LNCaP clone FGC (cell line): ENCODE measurements around the gene UCMA.

Experiments used
- DNase-seq: peaks from one replicate; pipeline ENCODE4 v3.0.0-alpha.2; 2011; ENCODE audit warnings: low read depth
- H3K4me3 ChIP-seq: 2 replicates; pipeline ENCODE4 v1.5.1; 2011; ENCODE audit warnings: mild to moderate bottlenecking, low read depth, low read length, control low read depth
- CTCF ChIP-seq: IDR thresholded peaks from 2 replicates; pipeline ENCODE4 v1.5.1; 2012; ENCODE audit warnings: mild to moderate bottlenecking; ENCODE audit not compliant: control insufficient read depth, insufficient read depth; ENCODE audit errors: extremely low read depth

UCMA gene

GRCh38 chr10:13231808-13232207 lies 2.4 kb downstream of the UCMA start:
- no peak for TF ChIP-seq CTCF
- H3K4me3 ChIP-seq = no peak overlapping the region
- no peak for DNase-seq

- no peak for TF ChIP-seq CTCF
- no peak for DNase-seq
- H3K4me3 ChIP-seq = no peak overlapping the region
Measured at GRCh38 chr10:13231190-13231589, 3.0 kb downstream of the UCMA start.

GRCh38 chr10:13227031-13227430 lies 7.1 kb downstream of the UCMA start:
- H3K4me3 ChIP-seq = no peak overlapping the region
- no peak for DNase-seq
- no peak for TF ChIP-seq CTCF

GRCh38 chr10:13225601-13226000 lies 8.6 kb downstream of the UCMA start:
- no peak overlapping the region for H3K4me3 ChIP-seq
- no peak for TF ChIP-seq CTCF
- DNase-seq = no peak

- H3K4me3 ChIP-seq = no peak overlapping the region
- TF ChIP-seq CTCF = no peak
- DNase-seq = no peak
Measured at GRCh38 chr10:13224210-13224995, 9.8 kb downstream of the UCMA start.

- H3K4me3 ChIP-seq = no peak overlapping the region
- DNase-seq = no peak
- no peak for TF ChIP-seq CTCF
Measured at GRCh38 chr10:13223241-13223640, 10.9 kb downstream of the UCMA start.

GRCh38 chr10:13222566-13222965 lies 11.6 kb downstream of the UCMA start:
- no peak for TF ChIP-seq CTCF
- no peak overlapping the region for H3K4me3 ChIP-seq
- no peak for DNase-seq
